NCI-H524 (cell line): ENCODE results near the gene ANKRD11.
"Not testable (repeated sequence)": the region's sequence is repeated elsewhere in the genome, so short reads cannot be mapped to it uniquely, and the experiment has no call there.

Experiments
- DNase-seq, 2 experiments: peaks; one replicate each; lab custom pipeline; 2025; lab: John Stamatoyannopoulos, UW

ANKRD11 gene

GRCh38 chr16:89280546-89281188, 209.7 kb downstream of the ANKRD11 start:
- DNase-seq, result no peak

- no peak for DNase-seq
Measured at GRCh38 chr16:89279666-89280481, 210.5 kb downstream of the ANKRD11 start.

- no peak for DNase-seq
Measured at GRCh38 chr16:89278441-89279240, 211.7 kb downstream of the ANKRD11 start.

GRCh38 chr16:89277641-89278341, 212.6 kb downstream of the ANKRD11 start:
- DNase-seq, result no peak

- no peak for DNase-seq
Measured at GRCh38 chr16:89277049-89277448, 213.3 kb downstream of the ANKRD11 start.

- no peak for DNase-seq
Measured at GRCh38 chr16:89275837-89276720, 214.3 kb downstream of the ANKRD11 start.

GRCh38 chr16:89275284-89275584, 215.1 kb downstream of the ANKRD11 start:
- no peak for DNase-seq

GRCh38 chr16:89274561-89275283, 215.6 kb downstream of the ANKRD11 start:
- DNase-seq, result no peak

- no peak for DNase-seq
Measured at GRCh38 chr16:89273741-89274472, 216.5 kb downstream of the ANKRD11 start.

GRCh38 chr16:89272631-89273030, 217.7 kb downstream of the ANKRD11 start:
- DNase-seq, result no peak

- no peak for DNase-seq
Measured at GRCh38 chr16:89270666-89271345, 219.6 kb downstream of the ANKRD11 start.

- no peak for DNase-seq
Measured at GRCh38 chr16:89269805-89270665, 220.3 kb downstream of the ANKRD11 start.

- DNase-seq, result no peak
Measured at GRCh38 chr16:89268987-89269735, 221.2 kb downstream of the ANKRD11 start.

GRCh38 chr16:89268585-89268984, 221.8 kb downstream of the ANKRD11 start:
- no peak for DNase-seq

GRCh38 chr16:89267746-89268145, 222.6 kb downstream of the ANKRD11 start:
- DNase-seq, result not testable (repeated sequence)

GRCh38 chr16:89266521-89267134, 223.7 kb downstream of the ANKRD11 start:
- DNase-seq, result no peak

- no peak for DNase-seq
Measured at GRCh38 chr16:89265647-89266046, 224.7 kb downstream of the ANKRD11 start.
